ENCODE measurements around the gene DBN1.

DNA sequence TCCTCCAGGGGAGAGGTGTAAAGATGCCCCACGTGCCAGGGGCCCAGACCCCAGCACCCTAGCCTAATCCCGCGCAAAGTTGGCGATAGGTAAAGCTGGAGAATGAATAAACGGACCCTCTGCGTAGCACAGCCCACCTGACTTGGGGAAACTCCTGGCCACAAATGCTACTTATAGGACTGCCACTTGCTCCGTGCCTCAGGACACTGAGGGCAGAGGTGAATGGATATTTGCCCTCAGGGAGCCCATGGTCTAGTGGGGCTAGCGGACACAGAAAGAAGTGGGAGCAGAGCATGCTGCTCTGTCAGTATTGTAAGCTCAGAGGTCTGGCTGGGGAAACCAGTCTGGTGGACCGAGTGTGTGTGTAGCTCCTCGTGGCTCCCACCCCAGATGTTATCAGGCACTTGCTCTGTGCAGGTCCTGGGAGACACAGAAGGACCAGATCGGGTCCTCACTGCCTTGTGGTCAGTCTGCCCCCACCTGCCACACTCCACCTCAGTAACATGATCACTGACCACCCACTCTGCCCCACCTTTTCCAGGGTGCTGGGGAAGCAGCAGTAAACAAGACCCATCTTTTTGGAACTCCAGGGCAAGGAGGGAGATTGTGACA is 46.1 kb downstream of the DBN1 start:
- TF ChIP-seq, protein P1, sequence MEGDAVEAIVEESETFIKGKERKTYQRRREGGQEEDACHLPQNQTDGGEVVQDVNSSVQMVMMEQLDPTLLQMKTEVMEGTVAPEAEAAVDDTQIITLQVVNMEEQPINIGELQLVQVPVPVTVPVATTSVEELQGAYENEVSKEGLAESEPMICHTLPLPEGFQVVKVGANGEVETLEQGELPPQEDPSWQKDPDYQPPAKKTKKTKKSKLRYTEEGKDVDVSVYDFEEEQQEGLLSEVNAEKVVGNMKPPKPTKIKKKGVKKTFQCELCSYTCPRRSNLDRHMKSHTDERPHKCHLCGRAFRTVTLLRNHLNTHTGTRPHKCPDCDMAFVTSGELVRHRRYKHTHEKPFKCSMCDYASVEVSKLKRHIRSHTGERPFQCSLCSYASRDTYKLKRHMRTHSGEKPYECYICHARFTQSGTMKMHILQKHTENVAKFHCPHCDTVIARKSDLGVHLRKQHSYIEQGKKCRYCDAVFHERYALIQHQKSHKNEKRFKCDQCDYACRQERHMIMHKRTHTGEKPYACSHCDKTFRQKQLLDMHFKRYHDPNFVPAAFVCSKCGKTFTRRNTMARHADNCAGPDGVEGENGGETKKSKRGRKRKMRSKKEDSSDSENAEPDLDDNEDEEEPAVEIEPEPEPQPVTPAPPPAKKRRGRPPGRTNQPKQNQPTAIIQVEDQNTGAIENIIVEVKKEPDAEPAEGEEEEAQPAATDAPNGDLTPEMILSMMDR (conservative IDR thresholded peaks at IDR 0.05; ENCODE audit: low read depth in 2 of 2), result no peak
- TF ChIP-seq POLR2AphosphoS5 (IDR thresholded peaks at IDR 0.05; ENCODE audit: low read depth) (no peak), EZH2 (IDR thresholded peaks at IDR 0.05; ENCODE audit: low read depth, unreplicated experiment) (no peak)
- TF ChIP-seq, protein P2, sequence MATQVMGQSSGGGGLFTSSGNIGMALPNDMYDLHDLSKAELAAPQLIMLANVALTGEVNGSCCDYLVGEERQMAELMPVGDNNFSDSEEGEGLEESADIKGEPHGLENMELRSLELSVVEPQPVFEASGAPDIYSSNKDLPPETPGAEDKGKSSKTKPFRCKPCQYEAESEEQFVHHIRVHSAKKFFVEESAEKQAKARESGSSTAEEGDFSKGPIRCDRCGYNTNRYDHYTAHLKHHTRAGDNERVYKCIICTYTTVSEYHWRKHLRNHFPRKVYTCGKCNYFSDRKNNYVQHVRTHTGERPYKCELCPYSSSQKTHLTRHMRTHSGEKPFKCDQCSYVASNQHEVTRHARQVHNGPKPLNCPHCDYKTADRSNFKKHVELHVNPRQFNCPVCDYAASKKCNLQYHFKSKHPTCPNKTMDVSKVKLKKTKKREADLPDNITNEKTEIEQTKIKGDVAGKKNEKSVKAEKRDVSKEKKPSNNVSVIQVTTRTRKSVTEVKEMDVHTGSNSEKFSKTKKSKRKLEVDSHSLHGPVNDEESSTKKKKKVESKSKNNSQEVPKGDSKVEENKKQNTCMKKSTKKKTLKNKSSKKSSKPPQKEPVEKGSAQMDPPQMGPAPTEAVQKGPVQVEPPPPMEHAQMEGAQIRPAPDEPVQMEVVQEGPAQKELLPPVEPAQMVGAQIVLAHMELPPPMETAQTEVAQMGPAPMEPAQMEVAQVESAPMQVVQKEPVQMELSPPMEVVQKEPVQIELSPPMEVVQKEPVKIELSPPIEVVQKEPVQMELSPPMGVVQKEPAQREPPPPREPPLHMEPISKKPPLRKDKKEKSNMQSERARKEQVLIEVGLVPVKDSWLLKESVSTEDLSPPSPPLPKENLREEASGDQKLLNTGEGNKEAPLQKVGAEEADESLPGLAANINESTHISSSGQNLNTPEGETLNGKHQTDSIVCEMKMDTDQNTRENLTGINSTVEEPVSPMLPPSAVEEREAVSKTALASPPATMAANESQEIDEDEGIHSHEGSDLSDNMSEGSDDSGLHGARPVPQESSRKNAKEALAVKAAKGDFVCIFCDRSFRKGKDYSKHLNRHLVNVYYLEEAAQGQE (IDR thresholded peaks at IDR 0.05; ENCODE audit: unreplicated experiment), result no peak
